HG02943 (cell line): ENCODE data around the gene FAM43B.
"Not testable (repeated sequence)": the region's sequence is repeated elsewhere in the genome, so short reads cannot be mapped to it uniquely, and the experiment has no call there.

Source experiments
- ATAC-seq: cut with Tn5 transposase; IDR thresholded peaks from one replicate; pipeline ENCODE4 v1.9.1; 2021; ENCODE audit warnings: mild to moderate bottlenecking, low read depth, moderate library complexity; ENCODE audit not compliant: unreplicated experiment

Gene FAM43B

GRCh38 chr1:20551945-20552727 lies at the start of gene FAM43B:
Gene FAM43B, plus strand, starts transcription at chr1:20552573. Its CDS starts 401 bp downstream, at chr1:20552974.
- no peak for ATAC-seq

GRCh38 chr1:20505488-20505887 lies 46.9 kb upstream of the FAM43B start:
- ATAC-seq: no peak

- no peak for ATAC-seq
These were observed 45.2 kb upstream of the FAM43B start for GRCh38 chr1:20507248-20507563.

- ATAC-seq: no peak
These were observed 44.6 kb upstream of the FAM43B start, which contains the start of gene MUL1 for GRCh38 chr1:20507564-20508410. Gene MUL1, minus strand, starts transcription at chr1:20508151. Its CDS starts 127 bp downstream, at chr1:20508024.

- no peak for ATAC-seq
These were observed 44.0 kb upstream of the FAM43B start for GRCh38 chr1:20508411-20508771.

- no peak for ATAC-seq
These were observed 40.6 kb upstream of the FAM43B start for GRCh38 chr1:20511518-20512428.

GRCh38 chr1:20519609-20520262 lies 32.6 kb upstream of the FAM43B start:
- not testable (repeated sequence) for ATAC-seq

GRCh38 chr1:20521960-20522861 lies 30.2 kb upstream of the FAM43B start:
- ATAC-seq: no peak

GRCh38 chr1:20526267-20526666 lies 26.1 kb upstream of the FAM43B start:
- no peak for ATAC-seq

- ATAC-seq: no peak
These were observed 24.2 kb upstream of the FAM43B start for GRCh38 chr1:20528221-20528620.

- ATAC-seq: no peak
These were observed 22.1 kb upstream of the FAM43B start for GRCh38 chr1:20530306-20530705.

- ATAC-seq: no peak
These were observed 21.5 kb upstream of the FAM43B start for GRCh38 chr1:20530901-20531300.

GRCh38 chr1:20533635-20534034 lies 18.7 kb upstream of the FAM43B start:
- no peak for ATAC-seq

- no peak for ATAC-seq
These were observed 17.5 kb upstream of the FAM43B start for GRCh38 chr1:20534659-20535417.

GRCh38 chr1:20538227-20538626 lies 14.1 kb upstream of the FAM43B start:
- ATAC-seq: no peak

- ATAC-seq: no peak
These were observed 13.4 kb upstream of the FAM43B start for GRCh38 chr1:20538760-20539551.

- ATAC-seq: no peak
These were observed 12.1 kb upstream of the FAM43B start for GRCh38 chr1:20540281-20540680.

- no peak for ATAC-seq
These were observed 5.7 kb upstream of the FAM43B start for GRCh38 chr1:20546637-20547036.
